GM21723 (cell line): ENCODE data around the gene GATA2.

Experiments used
- ATAC-seq: cut with Tn5 transposase; IDR thresholded peaks from one replicate; pipeline ENCODE4 v1.9.1; 2021; ENCODE audit warnings: mild to moderate bottlenecking, moderate library complexity; ENCODE audit not compliant: unreplicated experiment

GATA2 gene

DNA sequence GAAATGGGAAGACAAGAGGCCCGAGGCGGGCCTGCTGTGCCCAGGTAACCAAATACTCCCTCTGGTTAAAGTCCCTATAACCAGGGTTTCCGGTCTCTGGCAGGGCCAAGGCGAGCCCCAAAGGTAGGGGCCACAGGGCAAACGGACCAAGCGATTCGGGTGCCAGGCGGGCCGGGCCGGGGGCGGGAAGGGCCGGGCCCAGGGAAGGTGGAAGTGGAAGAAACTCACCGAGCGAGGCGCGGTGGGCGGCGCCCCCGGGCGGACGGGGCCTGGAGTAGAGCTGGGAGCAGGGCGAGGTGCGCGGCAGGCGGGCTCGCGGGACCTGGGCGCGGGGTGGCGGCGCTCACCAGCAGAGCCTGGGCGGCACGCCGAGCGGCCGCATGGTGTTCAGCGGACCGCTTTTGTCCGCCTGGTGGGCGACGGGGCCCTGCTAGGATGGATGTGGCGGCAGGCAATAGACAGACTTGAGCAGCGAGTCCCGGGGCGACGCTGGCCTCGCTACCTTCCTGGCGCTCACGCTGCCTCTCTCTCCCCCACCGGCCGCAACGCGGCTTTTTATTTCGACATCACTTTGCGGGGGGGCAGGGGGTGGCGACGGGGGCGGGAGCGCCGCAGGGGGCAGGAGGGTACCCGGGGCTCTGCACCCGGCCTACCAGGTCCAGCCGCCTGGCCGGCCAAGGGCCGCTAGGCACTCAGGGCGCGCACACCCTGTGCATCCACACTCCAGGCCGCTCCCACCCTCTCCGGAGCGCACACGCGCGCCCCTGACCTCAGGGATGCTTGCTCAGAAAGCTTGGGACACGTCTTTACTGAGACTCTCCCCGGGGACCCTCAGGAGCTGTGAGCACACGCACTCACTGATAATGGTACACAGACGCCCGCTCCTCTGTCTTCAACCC lies at the start of gene GATA2:
GATA2 (minus strand) TSS at position 531 of the 899 bp plus-strand sequence. CDS start 6,170 bp downstream, outside the sequence.
- ATAC-seq: no peak

DNA sequence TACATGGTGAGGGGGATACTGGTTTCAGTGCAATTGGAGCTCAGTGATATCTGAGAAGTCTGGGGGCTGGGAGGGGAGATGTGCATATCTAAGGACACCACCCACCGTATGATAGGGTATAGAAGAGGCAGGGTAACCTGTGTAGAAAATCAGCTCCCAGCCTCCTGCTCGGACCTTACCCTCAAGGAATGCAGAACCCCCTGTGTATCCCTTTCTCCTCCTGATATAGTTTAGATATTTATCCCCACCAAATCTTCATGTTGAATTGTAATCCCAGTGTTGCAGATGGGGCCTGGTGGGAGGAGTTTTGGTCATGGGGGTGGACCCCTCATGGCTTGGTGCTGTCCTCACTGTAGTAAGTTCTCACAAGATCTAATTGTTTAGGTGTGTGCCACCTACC lies 48.2 kb upstream of the GATA2 start:
- ATAC-seq: no peak

DNA sequence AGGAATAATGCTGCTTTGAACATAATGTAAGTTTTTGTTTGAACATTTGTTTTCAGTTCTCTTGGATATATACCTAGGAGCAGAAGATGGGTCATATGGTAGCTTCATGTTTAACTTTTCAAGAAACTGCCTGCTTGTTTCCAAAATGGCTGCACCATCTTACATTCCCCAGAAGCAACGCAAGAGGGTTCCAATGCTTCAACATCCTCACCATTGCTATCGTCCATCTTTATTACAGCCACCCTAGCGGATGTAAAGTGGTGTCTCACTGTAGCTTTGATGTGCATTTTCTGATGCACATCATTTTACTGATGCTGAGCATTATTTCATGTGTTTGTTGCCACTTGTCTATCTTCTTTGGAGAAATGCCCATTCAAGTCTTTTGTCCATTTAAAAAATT lies 46.4 kb upstream of the GATA2 start:
- no peak for ATAC-seq

DNA sequence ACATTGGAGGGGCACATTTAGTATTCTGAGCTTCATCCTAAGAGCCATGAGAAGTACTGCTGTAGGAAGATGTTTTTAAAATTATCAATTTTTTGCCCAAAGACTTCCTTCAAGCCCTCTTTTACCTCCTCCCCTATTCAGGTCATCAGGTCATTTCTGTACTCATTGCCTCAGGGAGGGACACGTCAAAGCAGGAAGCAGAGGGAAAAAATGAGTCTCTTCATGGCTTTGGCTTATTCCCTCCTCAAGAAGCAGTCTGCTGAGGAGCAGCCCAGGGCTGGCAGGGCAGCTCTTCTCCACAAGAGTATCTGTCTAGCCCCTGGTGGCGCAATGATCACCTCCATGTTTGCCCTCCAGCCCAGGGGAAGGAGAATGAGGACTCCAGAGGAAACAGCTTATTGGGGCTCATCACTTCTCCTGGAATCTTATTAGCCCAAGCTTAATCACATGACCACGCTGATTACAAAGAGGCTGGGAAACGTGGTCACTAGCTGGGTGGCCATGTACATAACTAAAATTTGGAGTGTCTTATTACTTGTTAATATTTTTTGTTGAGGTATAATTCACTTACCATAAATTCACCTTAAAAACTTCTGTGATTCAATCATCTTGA lies 44.2 kb upstream of the GATA2 start:
- no peak for ATAC-seq

DNA sequence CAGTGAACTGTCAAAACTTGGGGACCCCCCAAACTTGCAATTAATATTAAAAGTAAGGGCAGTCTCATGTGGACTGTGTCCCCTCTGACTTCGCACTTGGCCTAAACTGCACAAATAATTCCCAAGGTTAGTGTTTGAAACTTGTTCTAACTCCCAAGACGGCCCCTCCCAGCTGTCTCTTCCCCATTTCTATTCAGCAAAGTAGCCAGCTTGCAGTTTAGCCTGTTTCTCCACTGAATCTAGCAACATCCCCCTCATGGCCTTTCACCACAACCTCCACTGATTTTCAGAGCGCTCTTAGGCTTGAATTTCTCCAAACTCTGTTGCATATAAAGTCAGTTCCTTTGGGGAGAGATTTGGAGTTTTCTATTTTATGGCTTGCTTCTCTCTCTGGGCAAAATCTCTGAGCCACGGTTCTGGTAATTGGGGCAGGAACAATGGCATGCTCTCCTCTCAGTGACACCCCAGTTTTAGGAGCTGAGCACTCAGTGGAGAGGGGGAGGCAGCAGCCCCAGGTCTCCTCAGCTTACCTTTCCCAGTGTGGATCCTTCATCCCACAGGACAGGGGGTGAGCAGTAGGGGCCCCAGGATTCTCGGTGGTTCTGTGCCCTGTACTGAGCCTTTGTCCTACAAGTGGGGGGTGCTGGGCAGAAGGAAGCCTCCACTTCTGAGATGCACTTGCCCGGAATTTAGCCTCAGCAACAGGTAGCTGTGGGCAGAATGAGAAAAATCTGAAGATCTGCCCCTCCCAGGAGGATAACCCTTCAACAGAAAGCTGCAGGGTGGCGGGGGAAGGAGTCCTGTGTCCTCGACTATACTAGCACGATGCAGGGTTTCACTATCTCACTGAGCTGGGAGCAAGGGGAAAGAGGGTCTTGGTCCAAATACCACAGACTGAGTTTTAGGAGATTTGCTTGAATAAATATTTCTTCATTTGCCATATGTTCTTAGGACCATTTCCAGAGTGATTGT lies 39.3 kb upstream of the GATA2 start:
- ATAC-seq: no peak

DNA sequence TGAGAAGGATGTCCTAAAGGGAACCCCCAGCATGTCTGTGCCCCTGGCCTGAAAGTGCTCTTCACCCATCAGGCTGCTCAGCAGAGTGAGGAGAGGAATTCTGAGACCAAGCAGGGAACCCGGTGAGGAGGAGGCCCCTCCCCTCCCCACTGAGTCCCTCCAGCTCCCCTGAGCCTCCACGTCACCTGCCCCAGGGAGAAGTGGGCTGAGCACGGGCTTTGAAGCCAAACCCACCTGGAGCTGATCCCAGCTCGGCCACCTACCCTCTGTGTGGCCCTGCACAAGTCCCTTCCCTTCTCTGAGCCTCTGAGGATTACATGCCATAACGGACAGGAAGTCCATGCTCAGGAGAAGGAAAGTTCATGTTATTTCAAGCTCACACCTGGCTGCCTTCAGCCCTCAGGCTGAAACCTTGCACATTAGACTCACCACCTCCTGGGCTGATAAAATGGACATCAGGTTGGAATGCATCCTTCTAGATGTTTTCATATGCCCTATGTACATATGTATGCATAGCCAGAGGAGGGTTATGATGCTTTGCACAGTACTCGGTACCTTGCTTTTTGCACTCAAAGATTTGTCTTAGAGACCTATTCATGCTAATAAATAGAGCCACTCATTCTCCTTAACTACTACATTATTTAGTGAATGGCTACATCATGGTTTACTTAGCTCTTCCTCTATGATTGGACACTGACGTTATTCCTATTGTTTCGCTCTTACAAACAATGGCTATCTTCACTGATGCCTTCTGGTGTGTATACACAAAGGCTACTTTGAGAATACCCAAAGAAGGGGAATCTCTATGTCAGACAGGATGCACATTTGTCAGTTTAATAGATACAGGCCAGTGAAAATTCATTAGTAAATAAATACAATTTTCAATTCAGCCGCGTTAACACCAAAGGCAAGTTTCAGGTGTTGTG lies 31.6 kb upstream of the GATA2 start:
- ATAC-seq: no peak

DNA sequence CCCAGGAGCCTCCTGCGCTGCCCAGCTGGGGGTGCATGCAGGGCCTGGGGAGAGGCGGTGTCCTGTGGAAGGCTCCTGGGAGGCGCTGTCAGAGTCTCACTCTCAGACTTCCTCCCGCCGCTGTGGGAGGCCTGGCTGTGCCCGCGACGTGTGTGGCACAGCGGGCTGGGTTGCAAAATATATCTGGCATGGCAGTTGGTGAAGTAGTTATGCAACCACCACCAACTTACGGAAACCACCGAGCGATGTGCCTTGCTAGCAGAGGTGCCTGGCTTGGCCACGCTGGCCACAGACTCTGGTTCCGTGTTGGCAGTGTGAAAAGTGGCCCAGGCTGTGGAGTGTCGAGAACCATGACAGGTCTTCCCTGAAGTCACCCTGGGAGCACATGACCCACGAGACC lies 30.6 kb upstream of the GATA2 start:
- ATAC-seq: no peak

DNA sequence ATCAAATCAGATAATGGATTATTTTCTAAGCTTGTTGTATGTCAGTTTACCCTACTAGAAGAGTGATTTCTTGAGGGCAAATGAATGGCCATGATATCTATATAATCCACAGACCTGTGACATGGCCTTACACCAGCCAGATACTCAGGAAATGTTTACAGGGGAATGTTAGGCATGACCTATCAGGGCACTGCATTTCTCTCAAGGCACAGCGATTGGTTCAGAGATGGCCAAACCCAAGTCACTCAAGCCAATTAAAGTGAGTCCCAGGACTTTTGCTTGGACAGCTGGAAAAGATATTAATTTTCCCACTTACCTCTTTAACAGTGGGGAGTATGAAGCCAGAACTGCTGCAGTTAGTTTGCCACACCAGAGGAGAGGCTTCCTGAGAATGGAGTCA lies 28.7 kb upstream of the GATA2 start:
- no peak for ATAC-seq

DNA sequence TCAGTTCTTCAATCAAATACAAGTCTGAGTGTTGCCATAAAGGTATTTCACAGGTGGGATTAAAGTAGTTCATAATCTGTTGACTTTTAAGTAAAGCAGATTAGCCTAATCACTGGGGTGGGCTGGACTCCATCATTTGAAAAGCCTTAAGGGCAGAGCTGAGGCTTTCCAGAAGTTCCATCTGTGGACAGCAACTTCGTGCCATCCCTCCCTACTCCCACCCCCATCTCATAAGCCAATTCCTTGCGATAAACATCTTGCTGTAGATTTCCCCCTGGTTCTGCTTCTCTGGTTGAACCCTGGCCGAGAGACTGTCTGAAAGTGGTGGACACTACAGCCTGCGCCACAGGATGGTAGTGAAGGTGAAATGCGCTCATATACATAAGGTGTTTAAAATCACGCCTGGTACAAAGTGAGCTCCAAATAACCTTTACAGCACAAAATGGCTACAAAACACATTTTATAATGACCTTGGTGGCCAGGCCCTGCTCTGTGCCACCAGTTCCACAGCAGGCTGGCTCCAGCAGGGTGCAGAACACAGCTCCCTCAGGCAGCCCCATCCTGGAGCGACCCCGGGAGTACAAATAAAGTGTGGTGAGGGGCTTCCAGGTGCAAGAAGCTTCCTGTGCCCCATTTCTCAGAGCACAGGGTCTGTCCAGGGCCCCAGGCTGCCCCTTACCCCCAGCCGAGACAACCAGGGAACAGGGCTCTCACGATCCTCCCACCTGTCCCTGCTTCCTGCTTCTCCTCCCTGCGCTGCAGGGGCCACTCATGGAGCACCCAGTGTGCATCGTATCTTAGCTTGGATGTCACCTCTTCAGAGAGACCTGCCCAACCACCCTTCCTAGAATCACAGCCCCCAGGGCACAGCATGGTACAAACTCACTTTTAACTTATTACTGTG lies 25.8 kb upstream of the GATA2 start:
- no peak for ATAC-seq

DNA sequence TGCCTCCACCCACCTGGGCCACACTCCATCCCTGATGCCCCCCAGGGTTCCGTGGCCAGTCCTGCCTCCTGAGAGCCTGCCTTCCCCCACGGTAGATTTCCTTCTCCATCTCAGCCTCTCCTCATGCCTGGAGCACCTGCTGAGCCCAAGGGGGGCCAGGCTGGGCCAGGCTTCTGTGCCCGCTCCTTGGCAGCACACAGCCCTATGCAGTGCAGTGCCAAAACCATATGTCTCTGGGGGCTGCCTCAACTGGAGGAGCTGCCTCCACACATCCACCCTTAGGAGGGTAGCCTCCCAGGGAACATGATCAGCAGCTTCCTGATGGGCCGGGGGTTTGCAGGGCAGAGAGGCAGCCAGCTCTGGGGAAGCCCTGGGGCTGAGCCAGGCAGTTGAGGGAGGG lies 24.6 kb upstream of the GATA2 start:
- ATAC-seq: no peak

DNA sequence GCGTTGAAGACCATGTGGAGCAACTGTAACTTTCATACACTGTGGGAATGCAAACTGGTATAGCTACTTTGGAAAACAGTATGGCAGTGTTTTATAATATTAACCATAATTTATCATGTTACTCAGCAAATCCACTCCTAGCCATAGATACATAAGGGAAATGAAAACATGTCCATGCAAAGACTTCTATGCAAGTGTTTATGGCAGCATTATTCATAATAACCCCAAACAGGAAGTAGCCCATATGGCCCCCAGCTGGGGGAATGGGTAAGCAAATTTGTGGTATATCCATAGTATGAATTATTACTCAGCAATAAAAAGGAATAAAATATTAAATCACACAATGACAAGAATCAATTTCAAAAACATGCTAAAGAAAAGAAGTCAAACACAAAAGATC lies 23.0 kb upstream of the GATA2 start:
- ATAC-seq: no peak

DNA sequence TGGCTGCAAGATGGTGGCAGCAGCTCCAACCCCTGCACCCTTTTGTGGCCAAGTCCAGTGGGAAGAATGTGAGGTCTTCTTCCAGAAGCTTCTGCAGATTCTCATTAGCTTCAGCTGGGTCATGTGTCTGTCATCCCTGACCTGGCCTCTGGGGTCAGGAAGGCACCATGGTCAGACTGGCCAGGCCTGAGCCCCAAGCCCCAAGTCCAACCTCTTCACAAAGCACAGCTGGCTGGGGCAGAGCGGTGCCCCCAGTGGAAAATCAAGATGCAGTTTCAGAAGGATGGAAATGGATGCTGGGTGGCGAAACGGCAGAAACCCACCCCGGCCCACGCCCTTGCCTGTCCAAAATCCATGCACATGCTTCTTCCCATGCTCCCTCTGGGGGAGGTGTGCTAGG lies 15.9 kb upstream of the GATA2 start:
- ATAC-seq: no peak

DNA sequence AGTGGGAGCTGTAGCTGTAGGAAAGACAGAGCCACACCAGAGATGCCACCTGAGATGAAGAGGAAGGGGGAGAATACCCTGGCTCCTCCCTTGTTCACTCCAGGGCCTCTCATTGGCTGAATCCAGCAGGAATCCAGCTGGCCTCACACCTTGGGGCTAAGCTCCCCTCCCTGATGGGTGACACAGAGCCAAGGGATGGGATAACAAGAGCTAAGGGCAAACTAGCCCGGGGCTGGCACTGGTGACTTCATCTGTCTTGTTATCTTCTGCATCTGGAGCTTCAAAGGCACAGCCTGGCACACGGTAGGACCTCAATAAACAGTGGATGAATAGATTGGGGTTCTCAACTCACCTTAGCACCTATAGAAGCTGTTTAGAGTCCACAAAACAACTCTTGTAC lies 13.8 kb upstream of the GATA2 start:
- no peak for ATAC-seq

DNA sequence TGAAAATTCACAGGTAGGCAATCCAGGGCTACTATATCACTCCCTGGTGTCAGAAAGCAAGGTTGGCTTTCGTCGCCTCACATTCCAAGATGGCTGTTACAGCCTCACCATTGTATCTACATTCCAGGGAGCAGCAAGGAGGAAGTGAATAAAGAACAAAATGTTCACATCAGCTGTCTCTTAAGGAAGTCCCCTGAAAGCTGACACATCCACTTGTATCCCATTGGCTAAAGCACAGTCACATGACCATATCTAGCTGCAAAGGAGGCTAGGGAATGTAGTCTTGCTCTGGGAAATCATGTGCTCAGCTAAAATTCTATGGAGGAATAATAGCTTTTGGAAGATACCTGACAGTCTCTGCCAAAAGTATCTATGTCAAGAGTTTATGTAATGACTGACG lies 12.8 kb upstream of the GATA2 start:
- ATAC-seq: no peak

DNA sequence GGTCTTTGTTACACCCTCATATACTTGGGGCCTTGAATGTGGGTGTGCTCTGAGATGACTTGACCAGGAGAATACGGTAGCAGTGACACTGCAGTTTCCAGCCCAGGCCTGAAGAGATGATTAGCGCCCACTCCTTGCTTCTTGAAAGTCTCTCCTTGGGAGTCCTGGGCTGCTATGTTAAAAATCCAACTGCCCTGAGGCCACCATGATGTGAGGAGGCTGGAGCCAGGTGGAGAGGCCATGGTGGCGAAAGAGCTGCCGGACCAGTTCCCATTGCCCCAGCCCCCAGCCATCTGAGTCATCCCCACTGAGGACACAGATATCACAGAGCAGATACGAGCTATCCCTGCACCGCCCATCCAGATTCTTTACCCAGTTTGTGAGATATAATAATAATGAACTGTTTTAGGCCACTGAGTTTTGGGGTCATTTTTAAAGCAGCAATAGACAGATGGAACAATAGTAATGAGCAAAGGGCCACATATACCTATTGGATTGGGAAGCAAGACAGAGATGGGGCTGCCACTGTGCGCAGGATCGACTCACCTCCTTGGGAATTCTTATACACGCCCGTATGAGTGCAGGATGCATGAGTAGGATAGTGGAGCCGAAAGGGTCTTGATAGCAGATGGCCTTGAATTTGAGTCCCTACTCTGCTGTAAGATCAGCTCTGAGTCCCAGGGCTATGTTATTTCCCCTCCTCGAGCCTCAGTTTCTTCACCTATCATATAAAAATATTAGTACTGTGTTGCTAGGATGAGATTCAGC lies 12.1 kb upstream of the GATA2 start:
- ATAC-seq: no peak

DNA sequence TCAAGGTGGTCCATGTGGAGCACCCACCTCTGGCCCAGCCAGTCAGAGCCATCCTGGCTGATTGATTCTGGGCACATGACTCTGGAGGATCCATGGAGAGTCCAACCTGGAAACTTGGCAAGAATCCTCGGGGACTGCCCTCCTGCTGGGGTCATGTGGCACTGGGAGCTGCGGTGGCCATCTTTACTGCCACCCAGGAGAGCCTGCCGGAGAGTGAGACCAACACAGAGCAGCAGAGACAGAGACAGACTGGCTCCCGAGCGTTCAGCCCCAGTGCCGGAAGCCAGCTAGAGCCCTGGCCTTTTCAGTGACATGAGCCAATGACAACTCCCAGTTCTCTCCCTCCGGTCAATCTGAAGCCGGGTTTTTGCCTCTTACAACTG lies 11.5 kb upstream of the GATA2 start:
- no peak for ATAC-seq

DNA sequence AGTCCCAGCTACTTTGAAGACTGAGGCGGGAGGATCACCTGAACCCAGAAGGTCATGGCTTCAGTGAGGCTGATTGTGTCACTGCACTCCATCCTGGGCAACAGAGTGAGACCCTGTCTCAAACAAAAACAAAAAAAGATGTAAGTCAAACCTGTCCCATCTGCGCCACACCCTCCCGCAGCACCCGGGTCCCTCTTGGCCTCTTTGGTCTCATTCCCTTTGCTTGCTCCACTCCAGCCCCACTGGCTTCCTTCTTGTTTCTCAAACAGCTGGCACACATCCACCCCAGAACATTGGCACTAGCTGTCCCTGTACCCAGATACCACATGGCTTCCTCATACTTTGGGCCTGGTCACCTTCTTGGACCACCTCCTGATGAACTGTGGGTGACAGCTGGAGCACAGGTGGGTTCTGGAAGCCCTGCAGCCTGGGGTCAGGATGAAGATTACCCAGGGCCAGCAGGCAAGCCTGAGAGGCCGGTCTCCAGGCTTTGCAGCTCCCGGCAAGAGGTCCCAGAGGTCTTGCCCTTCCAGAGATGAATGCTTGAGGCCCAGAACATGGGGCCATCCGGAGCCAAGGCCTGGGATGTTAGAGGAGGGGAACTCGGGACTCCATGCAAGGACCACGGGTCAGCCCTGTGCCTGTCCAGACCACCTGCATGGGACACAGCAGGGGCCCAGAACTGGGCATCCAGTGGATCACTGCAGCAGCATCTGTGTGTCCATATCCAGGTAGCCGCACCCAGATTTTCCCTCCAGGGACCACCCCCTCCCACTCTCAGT lies 10.9 kb upstream of the GATA2 start:
- no peak for ATAC-seq

DNA sequence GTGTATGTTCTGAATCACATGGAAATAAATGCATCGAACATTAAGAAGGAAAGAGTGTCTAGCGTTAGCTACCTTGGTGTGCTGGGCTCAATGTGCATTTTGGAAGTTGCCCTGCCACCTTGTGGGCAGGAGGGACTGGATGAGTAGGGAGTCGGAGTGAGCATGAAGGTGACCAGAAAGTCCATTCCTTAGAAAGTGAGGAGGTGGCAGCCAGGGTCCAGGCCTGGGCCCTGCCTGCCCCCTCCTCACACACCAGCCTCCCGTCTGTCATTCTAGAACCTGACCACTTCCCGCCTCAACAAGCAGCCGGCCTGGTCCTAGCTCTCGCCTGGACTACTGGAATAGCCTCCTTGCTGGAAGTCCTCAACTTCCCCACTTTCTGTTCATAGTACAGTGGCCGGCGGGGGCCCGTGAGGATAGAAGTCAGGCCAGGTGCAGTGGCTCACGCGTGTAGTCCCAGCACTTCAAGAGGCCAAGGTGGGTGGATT lies 10.2 kb upstream of the GATA2 start:
- ATAC-seq: no peak
